ENCODE results near the gene DDHD1. TPM values are rescaled to one million over a fixed set of nuclear protein-coding genes. Genes with fewer than 3 reads are reported as not detected.
A peak's percentile ranks its signal among the peaks of the same experiment; 100 is the strongest.

DDHD1 gene
- total and polyA plus RNA-seq, 2 experiments from 2014 or later = 6.2 to 18.8 TPM

- Histone ChIP-seq H3K4me1 (ENCODE audit: insufficient read depth) (no peaks in the 10 kb centered on the region), H2AFZ (no peak overlapping the region), H3K9me3 (ENCODE audit: low read depth) (no peaks in the 10 kb centered on the region), H3K4me3 (no peak overlapping the region), H4K20me1 (ENCODE audit: insufficient read depth, poor library complexity, severe bottlenecking) (no peaks in the 10 kb centered on the region), H3K36me3 (replicated peaks; ENCODE audit: insufficient read depth, low read depth) (no peaks in the 10 kb centered on the region), H3K27me3 (no peaks in the 10 kb centered on the region), H3K9me2 (replicated peaks; ENCODE audit: insufficient read depth) (no peaks in the 10 kb centered on the region), H3K4me2 (no peak overlapping the region), H3K79me2 (no peaks in the 10 kb centered on the region), H3K27ac (no peak overlapping the region)
- TF ChIP-seq EZH2phosphoT487 (IDR thresholded peaks at IDR 0.05; ENCODE audit: low read depth, severe bottlenecking, unreplicated experiment) (no peak), EZH2 (IDR thresholded peaks at IDR 0.05; ENCODE audit: borderline replicate concordance) (no peak), CTCF (IDR thresholded peaks at IDR 0.05; ENCODE audit: poor library complexity) (no peak)
- 65% methylated on average over 5 of the region's 5 CpGs for WGBS (ENCODE audit: low lambda C conversion rate, missing lambda C conversion rate)
- DNase-seq (ENCODE audit: low spot score) = no peak
Observed at GRCh38 chr14:53020193-53020932, 132.8 kb downstream of the DDHD1 start.

GRCh38 chr14:53019406-53019805 is 133.7 kb downstream of the DDHD1 start:
- H3K9me3 ChIP-seq (ENCODE audit: low read depth) = no peaks in the 10 kb centered on the region
- no peak overlapping the region for H2AFZ ChIP-seq
- H3K27me3 ChIP-seq = no peaks in the 10 kb centered on the region
- TF ChIP-seq CTCF (IDR thresholded peaks at IDR 0.05; ENCODE audit: poor library complexity) (no peak), EZH2 (IDR thresholded peaks at IDR 0.05; ENCODE audit: borderline replicate concordance) (no peak), EZH2phosphoT487 (IDR thresholded peaks at IDR 0.05; ENCODE audit: low read depth, severe bottlenecking, unreplicated experiment) (no peak)
- no peak overlapping the region for H3K4me3 ChIP-seq
- H3K36me3 ChIP-seq (replicated peaks; ENCODE audit: insufficient read depth, low read depth) = no peaks in the 10 kb centered on the region
- no peaks in the 10 kb centered on the region for H3K4me1 ChIP-seq (ENCODE audit: insufficient read depth)
- peak overlapping the region; percentile 20 for H3K27ac ChIP-seq
- H3K79me2 ChIP-seq = no peaks in the 10 kb centered on the region
- no peak overlapping the region for H3K4me2 ChIP-seq
- H4K20me1 ChIP-seq (ENCODE audit: insufficient read depth, poor library complexity, severe bottlenecking) = no peaks in the 10 kb centered on the region
- no peaks in the 10 kb centered on the region for H3K9me2 ChIP-seq (replicated peaks; ENCODE audit: insufficient read depth)
- DNase-seq (ENCODE audit: low spot score) = no peak

GRCh38 chr14:53017837-53018236 is 135.3 kb downstream of the DDHD1 start:
- no peaks in the 10 kb centered on the region for H3K4me1 ChIP-seq (ENCODE audit: insufficient read depth)
- H3K9me2 ChIP-seq (replicated peaks; ENCODE audit: insufficient read depth) = no peaks in the 10 kb centered on the region
- TF ChIP-seq EZH2 (IDR thresholded peaks at IDR 0.05; ENCODE audit: borderline replicate concordance) = no peak
- TF ChIP-seq CTCF (IDR thresholded peaks at IDR 0.05; ENCODE audit: poor library complexity) = no peak
- TF ChIP-seq EZH2phosphoT487 (IDR thresholded peaks at IDR 0.05; ENCODE audit: low read depth, severe bottlenecking, unreplicated experiment) = no peak
- H3K9me3 ChIP-seq (ENCODE audit: low read depth) = no peaks in the 10 kb centered on the region
- no peak overlapping the region for H3K4me2 ChIP-seq
- H2AFZ ChIP-seq = no peak overlapping the region
- H3K27me3 ChIP-seq = no peaks in the 10 kb centered on the region
- no peak for DNase-seq (ENCODE audit: low spot score)
- no peak overlapping the region for H3K27ac ChIP-seq
- no peaks in the 10 kb centered on the region for H3K36me3 ChIP-seq (replicated peaks; ENCODE audit: insufficient read depth, low read depth)
- no peaks in the 10 kb centered on the region for H4K20me1 ChIP-seq (ENCODE audit: insufficient read depth, poor library complexity, severe bottlenecking)
- 81% methylated on average over 3 of the region's 3 CpGs for WGBS (ENCODE audit: low lambda C conversion rate, missing lambda C conversion rate)
- no peaks in the 10 kb centered on the region for H3K79me2 ChIP-seq
- no peak overlapping the region for H3K4me3 ChIP-seq
